GM18511 (cell line): ENCODE data around the gene CPM.
"Not testable (repeated sequence)": the region's sequence is repeated elsewhere in the genome, so short reads cannot be mapped to it uniquely, and the experiment has no call there.

ENCODE experiments used
- ATAC-seq: cut with Tn5 transposase; IDR thresholded peaks from one replicate; pipeline ENCODE4 v1.9.1; 2021; ENCODE audit warnings: mild to moderate bottlenecking, moderate library complexity; ENCODE audit not compliant: unreplicated experiment

Gene CPM

GRCh38 chr12:68854554-68854953 is 78.4 kb downstream of the CPM start:
- no peak for ATAC-seq

- no peak for ATAC-seq
These were observed 78.9 kb downstream of the CPM start for GRCh38 chr12:68854078-68854468.

DNA sequence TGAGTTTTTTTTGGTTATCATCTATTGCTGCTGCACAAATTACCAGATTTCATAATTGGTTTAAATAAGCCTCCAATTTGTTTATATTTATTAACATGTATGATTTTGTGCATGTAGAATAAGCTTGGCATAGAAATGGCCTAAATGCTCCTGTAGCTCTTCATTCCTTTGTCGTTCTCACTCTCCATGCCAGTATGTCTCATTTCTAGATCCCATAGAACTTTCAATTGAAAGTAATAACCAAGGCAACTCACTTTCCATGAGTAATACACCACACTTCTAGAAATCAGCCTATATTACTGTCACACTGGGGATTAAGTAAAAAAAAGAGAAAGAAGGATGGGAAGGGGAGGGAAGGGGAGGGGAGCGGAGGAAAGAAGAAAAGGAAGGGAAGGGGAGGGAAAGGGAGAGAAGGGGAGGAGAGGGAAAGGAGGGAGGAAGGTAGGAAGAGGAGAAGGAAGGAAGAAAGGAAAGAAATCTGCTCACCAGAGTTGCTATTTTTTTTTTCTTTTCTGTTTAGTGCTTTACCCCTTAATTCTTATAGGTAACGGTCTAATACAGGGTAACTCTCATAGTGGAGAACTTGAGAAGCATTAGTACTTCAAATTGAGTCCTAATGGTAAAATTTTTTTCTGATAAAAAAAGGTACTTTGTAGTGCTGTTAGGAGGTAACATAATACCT is 79.4 kb downstream of the CPM start:
- ATAC-seq, result no peak

DNA sequence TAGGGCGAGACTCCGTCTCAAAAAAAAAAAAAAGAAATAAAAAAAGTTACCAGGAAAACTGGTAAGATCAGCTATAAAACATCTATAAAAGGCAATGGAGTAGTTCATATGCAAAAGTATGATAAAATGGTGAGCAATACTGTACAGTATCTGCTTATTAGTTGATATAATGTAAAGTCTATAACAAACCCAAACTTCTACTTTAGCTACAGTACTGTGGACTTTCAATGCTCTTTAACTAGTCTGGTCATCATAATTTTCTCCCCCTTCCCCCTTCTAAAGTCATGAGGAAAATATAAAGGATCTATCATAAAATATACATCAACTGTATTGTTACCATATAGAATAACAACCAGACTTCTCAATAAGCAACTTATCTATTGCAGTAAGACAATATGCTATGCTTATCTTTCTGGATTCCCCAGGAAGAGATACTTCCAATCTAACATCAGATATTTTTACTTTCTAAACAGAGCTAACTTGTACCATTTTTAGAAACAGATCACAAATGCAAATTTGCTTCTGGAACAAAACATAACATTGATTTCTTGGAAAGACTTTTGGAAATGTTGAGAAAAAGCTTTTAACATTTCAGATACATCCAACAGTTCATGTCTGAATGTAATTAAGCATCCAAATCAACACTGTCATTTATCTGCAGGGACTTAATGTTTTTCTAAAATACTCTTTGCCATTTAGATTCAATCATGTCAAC is 81.2 kb downstream of the CPM start:
- ATAC-seq, result no peak

DNA sequence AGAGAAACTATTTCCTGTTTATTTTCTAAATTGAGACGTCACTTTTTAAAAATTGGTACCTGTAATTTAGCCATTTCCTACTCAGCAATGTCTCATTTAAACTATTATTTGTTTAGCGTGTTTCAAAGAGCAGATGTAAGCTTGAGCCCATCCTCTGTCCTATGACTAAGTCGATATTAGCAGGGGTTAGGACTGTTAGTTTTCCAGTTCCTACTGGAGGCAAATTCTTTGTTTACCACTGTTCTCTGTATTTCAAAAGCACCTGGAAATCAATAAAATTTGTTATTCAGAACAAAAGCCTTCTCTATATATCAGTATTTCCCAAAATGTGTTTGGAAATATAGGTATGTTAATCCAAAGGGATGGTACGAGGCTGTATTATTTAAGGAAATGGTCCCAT is 82.6 kb downstream of the CPM start:
- no peak for ATAC-seq

- ATAC-seq, result no peak
These were observed 86.2 kb downstream of the CPM start for GRCh38 chr12:68846811-68847210.

DNA sequence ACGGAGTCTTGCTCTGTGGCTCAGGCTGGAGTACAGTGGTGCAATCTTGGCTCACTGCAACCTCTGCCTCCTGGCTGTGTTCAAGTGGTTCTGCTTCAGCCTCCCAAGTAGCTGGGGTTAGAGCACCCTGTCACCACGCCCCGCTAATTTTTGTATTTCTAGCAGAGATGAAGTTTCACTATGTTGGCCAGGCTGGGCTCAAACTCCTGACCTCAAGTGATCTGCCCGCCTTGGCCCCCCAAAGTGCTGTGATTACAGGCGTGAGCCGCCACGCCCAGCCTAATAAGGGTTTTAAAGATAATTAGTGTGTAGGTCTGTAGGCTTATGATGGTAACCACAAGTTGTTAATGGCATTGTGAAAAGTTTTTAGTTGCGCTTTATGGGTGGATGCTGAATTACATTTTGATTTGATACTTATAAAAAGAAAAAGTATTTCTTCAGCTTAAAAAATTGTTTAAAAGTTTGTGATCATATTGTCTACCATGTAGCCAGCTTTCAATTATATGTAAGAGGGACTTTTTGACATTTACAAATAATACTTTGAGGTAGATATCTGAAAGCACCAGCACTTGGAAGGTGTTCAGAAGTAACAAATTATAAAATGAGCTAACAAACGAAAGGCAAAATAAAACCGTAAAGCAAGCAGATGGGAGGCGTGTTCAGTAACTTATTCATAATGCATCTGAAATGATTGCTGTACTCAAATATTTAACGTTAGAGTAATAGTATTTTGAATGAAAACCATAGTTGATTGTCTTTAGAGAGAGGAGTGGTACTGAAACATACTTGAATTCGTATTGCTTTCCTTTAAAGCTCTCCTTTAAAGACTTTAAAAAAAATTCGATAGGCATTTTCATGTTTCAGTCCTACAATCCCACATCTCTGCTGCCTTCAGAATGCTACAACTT is 87.9 kb downstream of the CPM start:
- no peak for ATAC-seq

- no peak for ATAC-seq
These were observed 88.6 kb downstream of the CPM start for GRCh38 chr12:68844318-68844745.

DNA sequence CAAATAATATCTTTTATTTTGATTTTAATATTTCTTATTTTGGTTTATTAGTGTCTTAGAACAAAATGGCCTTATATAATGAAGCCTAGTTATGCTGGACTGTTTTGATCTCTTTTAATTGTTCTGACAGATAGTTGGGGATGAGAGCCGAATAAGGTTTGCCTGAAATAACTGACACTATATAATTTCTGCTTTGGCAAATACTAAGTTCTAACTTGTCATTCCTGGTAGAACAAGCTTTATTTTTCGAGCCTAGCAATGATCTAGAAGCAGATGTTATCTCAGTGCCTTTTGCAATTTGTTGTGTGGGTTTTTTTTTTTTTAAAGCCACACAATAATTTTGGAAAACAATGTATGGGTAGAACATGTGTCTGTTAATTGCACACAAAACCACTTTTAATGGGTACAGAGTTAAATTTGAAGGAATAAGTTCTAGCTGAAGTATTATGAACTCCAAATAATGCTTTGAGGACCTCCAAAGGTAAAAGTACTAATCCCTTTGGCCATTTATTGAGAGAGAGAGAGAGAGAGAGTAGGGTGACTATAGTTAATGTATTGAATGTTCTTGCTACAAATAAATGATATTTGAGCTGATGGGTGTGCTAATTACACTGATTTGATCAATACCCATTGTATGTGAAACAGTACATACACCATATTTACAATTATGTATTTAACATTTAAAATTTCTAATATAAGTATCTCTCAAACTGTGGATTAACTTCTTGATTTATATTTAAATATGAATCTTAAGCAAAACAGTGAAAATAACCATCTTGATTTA is 90.0 kb downstream of the CPM start:
- ATAC-seq, result no peak

DNA sequence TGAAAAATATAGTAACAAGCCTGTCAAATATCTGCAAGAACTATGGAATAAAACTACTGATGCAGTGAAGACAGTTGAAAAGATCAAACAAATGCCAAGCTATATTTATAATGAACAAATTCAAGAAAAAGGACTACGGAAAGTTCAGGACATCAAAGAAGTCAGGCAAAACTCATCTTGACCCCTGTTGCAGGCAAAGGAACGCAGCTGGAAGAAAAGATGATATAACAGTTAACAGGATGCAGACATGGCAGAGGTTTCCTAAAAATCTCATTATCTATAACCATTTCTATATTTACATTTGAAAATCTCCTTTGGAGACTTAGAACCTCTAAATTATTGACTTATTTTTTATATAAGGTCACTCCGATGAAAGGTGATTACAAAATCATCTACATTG is 90.8 kb downstream of the CPM start:
- ATAC-seq, result no peak

DNA sequence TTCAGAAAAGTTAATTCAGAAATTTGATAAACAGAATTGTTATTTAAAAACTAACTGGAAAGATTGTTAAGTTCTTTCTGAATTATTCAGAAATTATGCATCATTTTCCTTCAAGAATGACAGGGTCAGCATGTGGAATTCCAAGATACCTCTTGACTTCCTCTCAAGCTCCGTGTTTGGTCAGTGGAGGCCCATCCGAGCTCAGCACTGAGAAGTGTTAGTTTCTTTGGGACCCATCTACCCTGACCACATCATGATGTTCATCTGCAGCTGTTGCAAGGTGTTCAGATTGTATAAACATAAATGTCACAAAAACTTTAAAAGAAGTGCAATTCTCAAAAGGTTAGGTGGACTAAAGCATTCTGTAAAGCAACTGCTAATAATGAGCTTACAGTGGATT is 91.3 kb downstream of the CPM start:
- ATAC-seq, result no peak

- ATAC-seq, result not testable (repeated sequence)
These were observed 91.8 kb downstream of the CPM start for GRCh38 chr12:68841175-68841574.

- no peak for ATAC-seq
These were observed 93.5 kb downstream of the CPM start for GRCh38 chr12:68839183-68840147.

DNA sequence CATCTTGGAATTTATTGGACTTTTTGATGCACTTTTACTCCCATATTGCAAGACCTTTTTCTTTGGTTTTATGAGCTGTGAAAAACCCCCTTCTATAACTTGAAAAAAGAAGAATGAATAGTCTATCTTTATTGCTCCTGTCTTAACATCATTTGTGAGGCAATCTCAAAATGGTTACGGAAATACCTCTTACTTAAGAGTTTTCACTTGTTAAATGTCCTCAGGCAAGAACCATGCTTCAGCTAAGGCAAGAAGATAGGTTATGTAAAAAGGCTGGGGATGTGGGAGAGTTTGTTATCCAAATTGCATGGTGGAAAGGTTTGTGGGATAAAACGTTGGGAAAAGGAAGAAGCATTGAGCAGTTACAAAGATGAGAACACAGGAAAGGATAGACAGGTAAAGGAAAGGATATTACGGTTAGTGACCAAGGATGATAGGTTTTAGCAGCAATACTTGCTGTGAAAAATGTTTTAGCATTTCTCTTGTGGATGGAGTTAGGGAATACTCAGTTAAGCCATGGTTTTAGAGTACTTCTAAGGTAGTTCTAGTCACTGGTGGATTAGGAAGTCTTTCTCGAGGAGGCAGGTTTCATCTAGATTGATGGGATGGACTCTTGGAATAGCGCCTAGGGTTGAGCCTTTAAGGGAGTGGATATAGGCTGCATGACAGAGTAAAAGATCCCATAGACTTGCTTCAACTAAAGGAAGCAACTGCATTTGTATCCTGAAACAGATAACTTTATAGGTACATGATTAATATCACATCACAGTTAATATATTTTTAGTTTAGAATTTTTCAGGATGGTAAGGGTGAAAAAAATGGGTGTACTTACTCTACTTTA is 94.7 kb downstream of the CPM start:
- no peak for ATAC-seq

GRCh38 chr12:68837215-68837614 is 95.8 kb downstream of the CPM start:
- ATAC-seq, result no peak

DNA sequence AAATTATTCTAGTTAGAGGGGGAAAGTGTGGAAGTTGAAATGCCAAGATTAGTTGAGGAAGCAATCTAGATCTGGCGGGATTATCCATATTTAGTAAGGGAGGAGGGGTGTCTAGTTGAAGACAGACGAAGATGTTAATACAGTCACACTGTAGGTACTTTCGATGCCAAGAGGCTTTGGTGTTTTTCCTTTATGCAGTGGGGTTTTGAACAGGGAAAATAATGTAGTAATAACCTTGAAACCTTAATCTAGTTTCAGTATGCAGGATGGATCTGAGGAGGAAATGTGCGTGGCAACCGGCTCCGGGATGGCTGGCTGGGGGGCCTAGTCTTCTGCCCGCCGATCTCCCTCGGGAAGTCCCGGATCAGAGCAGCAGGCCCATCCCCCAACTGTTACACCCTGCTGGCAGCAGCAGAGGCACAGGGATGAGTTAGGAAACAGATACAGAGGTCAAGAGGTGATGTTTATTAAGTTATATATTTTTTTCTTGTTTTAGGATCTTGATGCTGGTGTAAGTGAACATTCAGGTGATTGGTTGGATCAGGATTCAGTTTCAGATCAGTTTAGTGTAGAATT is 97.5 kb downstream of the CPM start:
- ATAC-seq, result no peak

DNA sequence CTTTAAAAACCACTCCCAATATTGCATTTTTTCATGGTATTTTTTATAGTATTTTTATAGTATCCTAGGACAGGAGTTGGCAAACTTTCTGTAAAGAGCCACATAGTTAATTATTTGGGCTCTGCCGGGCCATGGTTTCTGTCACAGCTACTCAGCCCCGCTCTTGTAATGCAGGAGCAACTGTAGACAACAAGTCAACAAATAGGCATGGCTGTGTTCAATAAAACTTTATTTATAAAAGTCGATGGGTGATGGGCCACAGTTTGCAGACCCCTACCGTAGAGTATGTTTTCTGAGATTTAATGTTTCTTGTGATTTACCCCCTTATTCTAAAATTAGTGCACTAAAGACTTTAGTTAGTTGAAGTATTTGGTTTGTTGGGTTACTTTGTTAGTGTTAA is 99.5 kb downstream of the CPM start:
- ATAC-seq, result no peak

- no peak for ATAC-seq
These were observed 100.5 kb downstream of the CPM start for GRCh38 chr12:68832504-68832867.
